ENCODE measurements around the gene KIF24.
"Not testable (repeated sequence)": the region's sequence is repeated elsewhere in the genome, so short reads cannot be mapped to it uniquely, and the experiment has no call there.

The KIF24 gene

GRCh38 chr9:34321451-34321850 lies 7.6 kb downstream of the KIF24 start:
- DNase-seq = no peak

GRCh38 chr9:34318163-34318790 lies 10.8 kb downstream of the KIF24 start:
- no peak for DNase-seq

GRCh38 chr9:34317436-34317835 lies 11.6 kb downstream of the KIF24 start:
- DNase-seq = no peak

GRCh38 chr9:34311499-34312185 lies 17.4 kb downstream of the KIF24 start:
- no peak for DNase-seq

GRCh38 chr9:34310215-34310614 lies 18.9 kb downstream of the KIF24 start:
- no peak for DNase-seq

GRCh38 chr9:34308316-34308715 lies 20.8 kb downstream of the KIF24 start:
- not testable (repeated sequence) for DNase-seq

GRCh38 chr9:34301064-34301463 lies 28.0 kb downstream of the KIF24 start:
- not testable (repeated sequence) for DNase-seq

- no peak for DNase-seq
Measured at GRCh38 chr9:34292552-34292951, 36.5 kb downstream of the KIF24 start.

GRCh38 chr9:34291423-34291822 lies 37.6 kb downstream of the KIF24 start:
- DNase-seq = no peak

- DNase-seq = no peak
Measured at GRCh38 chr9:34291023-34291422, 38.0 kb downstream of the KIF24 start.

- DNase-seq = no peak
Measured at GRCh38 chr9:34289159-34289558, 39.9 kb downstream of the KIF24 start.

- no peak for DNase-seq
Measured at GRCh38 chr9:34282096-34282495, 47.0 kb downstream of the KIF24 start.

GRCh38 chr9:34279411-34279810 lies 49.7 kb downstream of the KIF24 start:
- DNase-seq = no peak

Measured in NCI-H1417 treated with DMSO at 0.1 percent for 48 hours (cell line).